ENCODE results near the gene ZP3. TPM values are rescaled to one million over a fixed set of nuclear protein-coding genes. Genes with fewer than 3 reads are reported as not detected.

The ZP3 gene
- polyA plus RNA-seq, 1 donor (not counting 4 experiments of a cell fraction or from before 2014, with no cell fraction given) = 6.9 TPM

GRCh38 chr7:76405738-76406137, 19.0 kb upstream of the ZP3 start:
- TF ChIP-seq CTCF (optimal IDR thresholded peaks at IDR 0.05 in 1 of 3, IDR thresholded peaks at IDR 0.05 in 1 of 3, conservative IDR thresholded peaks at IDR 0.05 in 1 of 3; ENCODE audit: extremely low read depth in 1 of 3, insufficient read depth in 2 of 3, low read length in 3 of 3) = no peak
- TF ChIP-seq EZH2 (IDR thresholded peaks at IDR 0.05; ENCODE audit: low read length) = no peak
- H3K36me3 ChIP-seq (ENCODE audit: control insufficient read depth in 2 of 2, extremely low read depth in 1 of 2, insufficient read depth in 2 of 2, low read length in 2 of 2) = no peaks in the 10 kb centered on the region
- no peaks in the 10 kb centered on the region for H3K9me1 ChIP-seq (ENCODE audit: control insufficient read depth, extremely low read depth, insufficient read depth, low read length)
- dilution Hi-C loops (cut with MboI; ENCODE audit: extremely low pct_ligation_motif_present, low sequenced_read_pairs) = no loop called here
- no peak overlapping the region for H3K9ac ChIP-seq (ENCODE audit: control insufficient read depth, extremely low read depth, insufficient read depth, low read length)
- no peaks in the 10 kb centered on the region for H3K27me3 ChIP-seq (ENCODE audit: control insufficient read depth, extremely low read depth, insufficient read depth, low read length)
- H3K4me2 ChIP-seq (ENCODE audit: control insufficient read depth, extremely low read depth, insufficient read depth, low read depth, low read length) = no peak overlapping the region
- no peaks in the 10 kb centered on the region for H3K9me3 ChIP-seq (ENCODE audit: control insufficient read depth, low read depth, low read length)
- DNase-seq (ENCODE audit: low read depth, low spot score) (no peak), FAIRE-seq (no peak)
- H4K20me1 ChIP-seq (ENCODE audit: control insufficient read depth, extremely low read depth, insufficient read depth, low read length) = no peaks in the 10 kb centered on the region
- no peak overlapping the region for H3K4me3 ChIP-seq (ENCODE audit: control insufficient read depth in 2 of 3, extremely low read depth in 1 of 3, insufficient read depth in 2 of 3, low read depth in 1 of 3, low read length in 3 of 3)
- H2AFZ ChIP-seq (ENCODE audit: control insufficient read depth, low read length) = no peak overlapping the region
- no peaks in the 10 kb centered on the region for H3K4me1 ChIP-seq (ENCODE audit: control insufficient read depth, extremely low read depth, insufficient read depth, low read length)
- H3K79me2 ChIP-seq (ENCODE audit: control insufficient read depth, insufficient read depth, low read length) = no peaks in the 10 kb centered on the region
- H3K27ac ChIP-seq (ENCODE audit: control insufficient read depth, insufficient read depth, low read length) = no peak overlapping the region

DNA sequence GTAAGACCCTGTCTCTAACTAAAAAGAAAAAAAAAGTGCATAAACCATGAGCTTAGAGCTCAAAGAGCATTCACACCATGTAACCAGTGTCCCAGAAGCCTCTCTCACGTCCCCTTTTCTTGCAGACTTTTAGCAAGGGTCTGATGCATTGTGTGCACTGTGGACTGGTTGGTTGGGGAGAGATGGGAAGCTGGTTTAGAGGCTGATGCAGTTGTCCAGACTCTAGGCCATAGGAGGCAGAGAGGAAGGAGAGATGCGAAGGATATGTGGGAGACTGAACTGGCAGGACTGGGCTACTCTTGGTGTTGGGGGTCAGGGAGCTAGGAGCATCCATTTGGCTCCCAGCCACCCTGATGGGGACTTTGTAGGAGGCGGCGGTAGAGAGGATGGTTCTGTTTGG, 17.0 kb upstream of the ZP3 start:
- no peak overlapping the region for H3K4me2 ChIP-seq (ENCODE audit: control insufficient read depth, extremely low read depth, insufficient read depth, low read depth, low read length)
- dilution Hi-C loops (cut with MboI; ENCODE audit: extremely low pct_ligation_motif_present, low sequenced_read_pairs) = no loop called here
- no peak overlapping the region for H2AFZ ChIP-seq (ENCODE audit: control insufficient read depth, low read length)
- H3K4me1 ChIP-seq (ENCODE audit: control insufficient read depth, extremely low read depth, insufficient read depth, low read length) = no peaks in the 10 kb centered on the region
- H4K20me1 ChIP-seq (ENCODE audit: control insufficient read depth, extremely low read depth, insufficient read depth, low read length) = no peaks in the 10 kb centered on the region
- no peak for TF ChIP-seq CTCF (optimal IDR thresholded peaks at IDR 0.05 in 1 of 3, IDR thresholded peaks at IDR 0.05 in 1 of 3, conservative IDR thresholded peaks at IDR 0.05 in 1 of 3; ENCODE audit: extremely low read depth in 1 of 3, insufficient read depth in 2 of 3, low read length in 3 of 3)
- no peak overlapping the region for H3K27ac ChIP-seq (ENCODE audit: control insufficient read depth, insufficient read depth, low read length)
- FAIRE-seq (no peak), DNase-seq (ENCODE audit: low read depth, low spot score) (no peak)
- H3K9me1 ChIP-seq (ENCODE audit: control insufficient read depth, extremely low read depth, insufficient read depth, low read length) = no peaks in the 10 kb centered on the region
- H3K4me3 ChIP-seq (ENCODE audit: control insufficient read depth in 2 of 3, extremely low read depth in 1 of 3, insufficient read depth in 2 of 3, low read depth in 1 of 3, low read length in 3 of 3) = no peak overlapping the region
- H3K9ac ChIP-seq (ENCODE audit: control insufficient read depth, extremely low read depth, insufficient read depth, low read length) = no peak overlapping the region
- H3K36me3 ChIP-seq (ENCODE audit: control insufficient read depth in 2 of 2, extremely low read depth in 1 of 2, insufficient read depth in 2 of 2, low read length in 2 of 2) = no peaks in the 10 kb centered on the region
- no peaks in the 10 kb centered on the region for H3K79me2 ChIP-seq (ENCODE audit: control insufficient read depth, insufficient read depth, low read length)
- H3K27me3 ChIP-seq (ENCODE audit: control insufficient read depth, extremely low read depth, insufficient read depth, low read length) = no peaks in the 10 kb centered on the region
- H3K9me3 ChIP-seq (ENCODE audit: control insufficient read depth, low read depth, low read length) = no peaks in the 10 kb centered on the region
